Colonic mucosa (tissue), 4 donors: ENCODE measurements around the gene UBA1. TPM values are rescaled to one million over a fixed set of nuclear protein-coding genes. Genes with fewer than 3 reads are reported as not detected.

Experiments
- DNase-seq: peaks from one replicate; pipeline ENCODE4 v3.0.0-alpha.2; 2020
- H3K27ac ChIP-seq: fragments of 200-600 bp; one replicate; pipeline ENCODE4 v1.8.0; 2021
- H3K27me3 ChIP-seq: fragments of 200-600 bp; one replicate; pipeline ENCODE4 v1.8.0; 2021
- H3K36me3 ChIP-seq: fragments of 200-600 bp; one replicate; pipeline ENCODE4 v1.8.0; 2021
- H3K4me1 ChIP-seq: fragments of 200-600 bp; one replicate; pipeline ENCODE4 v1.8.0; 2021; ENCODE audit warnings: mild to moderate bottlenecking
- H3K4me3 ChIP-seq: fragments of 200-600 bp; one replicate; pipeline ENCODE4 v1.8.0; 2021
- H3K9ac ChIP-seq, 2 donors: one replicate each; pipeline ENCODE4 v1.7.0; 2013; ENCODE audit warnings: control low read depth in 2 of 2, low read depth in 2 of 2, low read length in 2 of 2
- H3K9me3 ChIP-seq: fragments of 200-600 bp; one replicate; pipeline ENCODE4 v1.8.0; 2021
- intact Hi-C: fragments of 100-400 bp; cut with DNase I; formaldehyde crosslinking; loops from one replicate; pipeline ENCODE4 v1.14.1; 2022
- total RNA-seq, 2 donors: library from RNA; stranded (reverse); fragmentation: NEBNext Ultra II Directional in 1 of 2; extraction: Animal tissue kit (Norgen Biotek cat#: 25700) in 1 of 2; gene quantifications; one replicate each; pipeline ENCODE4 v1.2.1, GENCODE V29; 2021
- TF ChIP-seq, protein P1 (sequence below): fragments of 200-600 bp; IDR thresholded peaks from one replicate; pipeline ENCODE4 v1.8.0; 2022; ENCODE audit warnings: antibody characterized with exemption, mild to moderate bottlenecking
- donor health status: healthy.
- donor health status: DM: no; HTN: no; CAD: no.
- donor health status: DM: no; HTN: no; CAD: no.

The UBA1 gene
- total RNA-seq, 2 donors from 2014 or later: 237 to 327 TPM

DNA sequence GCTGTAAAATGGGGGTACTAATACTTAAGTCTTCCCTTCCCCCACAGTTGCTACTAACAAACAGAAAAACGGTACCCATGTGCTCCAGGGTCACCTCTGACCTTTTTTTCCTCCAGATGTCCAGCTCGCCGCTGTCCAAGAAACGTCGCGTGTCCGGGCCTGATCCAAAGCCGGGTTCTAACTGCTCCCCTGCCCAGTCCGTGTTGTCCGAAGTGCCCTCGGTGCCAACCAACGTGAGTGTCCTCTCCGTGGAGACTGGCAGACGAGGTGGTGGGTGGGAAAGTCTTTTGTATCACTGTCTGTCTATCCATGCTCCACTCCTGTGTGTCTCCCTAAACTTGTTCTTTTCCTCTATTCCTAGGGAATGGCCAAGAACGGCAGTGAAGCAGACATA is 5.1 kb downstream of the UBA1 start:
- Histone ChIP-seq H3K27me3 (no peaks in the 10 kb centered on the region), H3K9me3 (no peaks in the 10 kb centered on the region), H3K4me1 (peaks cover 16% of the 10 kb centered on the region), H3K4me3 (no peak overlapping the region), H3K36me3 (peaks cover 38% of the 10 kb centered on the region), H3K27ac (no peak overlapping the region), H3K9ac (no peak overlapping the region)
- TF ChIP-seq, protein P1, sequence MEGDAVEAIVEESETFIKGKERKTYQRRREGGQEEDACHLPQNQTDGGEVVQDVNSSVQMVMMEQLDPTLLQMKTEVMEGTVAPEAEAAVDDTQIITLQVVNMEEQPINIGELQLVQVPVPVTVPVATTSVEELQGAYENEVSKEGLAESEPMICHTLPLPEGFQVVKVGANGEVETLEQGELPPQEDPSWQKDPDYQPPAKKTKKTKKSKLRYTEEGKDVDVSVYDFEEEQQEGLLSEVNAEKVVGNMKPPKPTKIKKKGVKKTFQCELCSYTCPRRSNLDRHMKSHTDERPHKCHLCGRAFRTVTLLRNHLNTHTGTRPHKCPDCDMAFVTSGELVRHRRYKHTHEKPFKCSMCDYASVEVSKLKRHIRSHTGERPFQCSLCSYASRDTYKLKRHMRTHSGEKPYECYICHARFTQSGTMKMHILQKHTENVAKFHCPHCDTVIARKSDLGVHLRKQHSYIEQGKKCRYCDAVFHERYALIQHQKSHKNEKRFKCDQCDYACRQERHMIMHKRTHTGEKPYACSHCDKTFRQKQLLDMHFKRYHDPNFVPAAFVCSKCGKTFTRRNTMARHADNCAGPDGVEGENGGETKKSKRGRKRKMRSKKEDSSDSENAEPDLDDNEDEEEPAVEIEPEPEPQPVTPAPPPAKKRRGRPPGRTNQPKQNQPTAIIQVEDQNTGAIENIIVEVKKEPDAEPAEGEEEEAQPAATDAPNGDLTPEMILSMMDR: no peak
- intact Hi-C loops: loop anchor here (10.0 kb wide), 1 partner anchor 326 kb away; no protein-coding TSS in a partner anchor
- no peak for DNase-seq

DNA sequence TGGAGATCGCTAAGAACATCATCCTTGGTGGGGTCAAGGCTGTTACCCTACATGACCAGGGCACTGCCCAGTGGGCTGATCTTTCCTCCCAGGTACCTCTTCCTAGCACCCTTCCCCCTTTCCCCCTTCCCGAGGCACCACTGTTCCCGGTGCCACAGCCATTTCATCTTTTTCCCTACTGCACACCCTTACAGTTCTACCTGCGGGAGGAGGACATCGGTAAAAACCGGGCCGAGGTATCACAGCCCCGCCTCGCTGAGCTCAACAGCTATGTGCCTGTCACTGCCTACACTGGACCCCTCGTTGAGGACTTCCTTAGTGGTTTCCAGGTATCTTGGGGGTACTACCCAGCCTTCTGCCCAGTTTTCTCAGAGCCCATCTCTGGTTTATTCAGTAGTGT is 5.7 kb downstream of the UBA1 start:
- TF ChIP-seq, protein P1: no peak
- peaks cover 16% of the 10 kb centered on the region for H3K4me1 ChIP-seq
- H3K9me3 ChIP-seq: no peaks in the 10 kb centered on the region
- no peak for DNase-seq
- no peaks in the 10 kb centered on the region for H3K27me3 ChIP-seq
- no peak overlapping the region for H3K4me3 ChIP-seq
- intact Hi-C loops: loop anchor here (10.0 kb wide), 1 partner anchor 326 kb away; no protein-coding TSS in a partner anchor
- H3K27ac ChIP-seq: no peak overlapping the region
- no peak overlapping the region for H3K9ac ChIP-seq
- H3K36me3 ChIP-seq: peaks cover 39% of the 10 kb centered on the region

DNA sequence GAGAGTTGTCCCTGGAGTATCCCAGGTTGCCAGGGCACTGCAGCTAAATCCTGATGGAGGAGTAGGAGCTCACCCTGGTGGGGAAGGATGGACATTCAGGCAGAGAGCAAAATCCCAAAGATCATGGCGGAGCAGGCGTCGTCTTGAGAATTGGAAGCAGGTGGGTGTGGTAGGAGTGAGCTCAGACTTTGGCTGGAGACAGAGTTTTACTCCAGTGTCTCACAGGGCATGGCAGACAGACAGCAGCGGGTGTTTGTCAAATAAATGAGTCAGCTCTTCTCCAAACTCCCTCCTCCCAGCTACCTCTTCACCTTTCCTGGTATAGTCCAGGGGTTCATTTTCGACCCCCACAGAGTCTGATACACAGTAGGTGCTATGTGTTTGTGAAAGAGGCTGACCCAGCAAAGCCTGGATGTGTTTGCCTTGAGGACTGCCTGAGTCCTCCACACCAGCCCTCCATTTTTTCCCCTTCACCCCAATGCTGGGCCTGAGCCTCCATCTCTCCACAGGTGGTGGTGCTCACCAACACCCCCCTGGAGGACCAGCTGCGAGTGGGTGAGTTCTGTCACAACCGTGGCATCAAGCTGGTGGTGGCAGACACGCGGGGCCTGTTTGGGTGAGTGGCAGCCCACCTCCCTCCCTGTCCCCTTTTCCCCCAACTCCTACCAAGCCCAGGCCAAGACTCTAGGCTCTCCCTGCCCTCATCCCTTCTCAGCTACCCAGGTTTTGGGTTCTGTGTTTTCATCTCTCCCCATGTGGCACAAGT is 6.9 kb downstream of the UBA1 start:
- H3K36me3 ChIP-seq: peaks cover 42% of the 10 kb centered on the region

DNA sequence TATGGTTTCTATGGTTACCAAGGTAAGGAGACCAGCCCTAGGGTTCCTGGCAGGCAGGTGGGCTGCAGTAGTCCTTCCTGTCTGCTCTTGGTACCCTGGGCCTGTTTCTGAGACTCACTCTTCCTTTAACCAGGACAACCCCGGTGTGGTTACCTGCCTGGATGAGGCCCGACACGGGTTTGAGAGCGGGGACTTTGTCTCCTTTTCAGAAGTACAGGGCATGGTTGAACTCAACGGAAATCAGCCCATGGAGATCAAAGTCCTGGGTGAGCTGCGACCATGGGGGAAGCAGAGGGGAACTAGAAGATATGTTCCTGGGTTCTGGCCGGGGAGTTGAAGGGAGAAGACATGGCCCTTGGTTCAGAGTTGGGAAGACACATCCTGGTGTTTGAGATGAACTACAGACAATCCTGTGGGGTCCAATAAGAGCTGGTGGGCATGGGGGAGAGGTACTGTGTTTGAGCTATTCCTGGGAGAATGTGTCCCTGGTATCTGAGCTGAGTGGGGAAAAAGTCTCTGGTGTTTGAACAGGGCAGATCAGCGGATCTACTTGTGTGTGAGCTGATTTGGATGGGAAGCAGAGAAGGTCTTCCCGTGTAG is 7.8 kb downstream of the UBA1 start:
- no peak for DNase-seq
- Histone ChIP-seq H3K27ac (no peak overlapping the region), H3K4me1 (no peaks in the 10 kb centered on the region), H3K9ac (no peak overlapping the region), H3K4me3 (no peak overlapping the region), H3K9me3 (no peaks in the 10 kb centered on the region), H3K27me3 (no peaks in the 10 kb centered on the region), H3K36me3 (peaks cover 47% of the 10 kb centered on the region)
- TF ChIP-seq, protein P1: no peak
- intact Hi-C loops: no loop called here

More for the DNA sequence above, 6.9 kb downstream of the UBA1 start:
- Histone ChIP-seq H3K9me3 (no peaks in the 10 kb centered on the region), H3K9ac (no peak overlapping the region), H3K4me1 (peaks cover 8% of the 10 kb centered on the region), H3K27me3 (no peaks in the 10 kb centered on the region), H3K27ac (no peak overlapping the region), H3K4me3 (no peak overlapping the region)
- TF ChIP-seq, protein P1: no peak
- intact Hi-C loops: no loop called here
- peak; percentile 65 for DNase-seq

DNA sequence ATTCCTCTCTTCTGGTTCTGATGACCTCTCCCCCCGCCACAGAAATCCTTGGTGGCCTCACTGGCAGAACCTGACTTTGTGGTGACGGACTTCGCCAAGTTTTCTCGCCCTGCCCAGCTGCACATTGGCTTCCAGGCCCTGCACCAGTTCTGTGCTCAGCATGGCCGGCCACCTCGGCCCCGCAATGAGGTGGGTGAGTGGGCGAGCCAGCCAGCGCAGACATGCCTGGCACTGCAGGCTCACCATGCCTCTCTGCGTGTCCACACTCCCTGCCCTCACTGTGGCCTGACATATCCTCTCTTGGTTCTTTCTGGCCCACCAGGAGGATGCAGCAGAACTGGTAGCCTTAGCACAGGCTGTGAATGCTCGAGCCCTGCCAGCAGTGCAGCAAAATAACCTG is 8.7 kb downstream of the UBA1 start:
- intact Hi-C loops: no loop called here
- H3K36me3 ChIP-seq: peaks cover 49% of the 10 kb centered on the region
- DNase-seq: no peak

More for the DNA sequence above, 8.7 kb downstream of the UBA1 start:
- H3K9me3 ChIP-seq: no peaks in the 10 kb centered on the region
- H3K9ac ChIP-seq: no peak overlapping the region
- H3K27ac ChIP-seq: no peak overlapping the region
- TF ChIP-seq, protein P1: no peak
- no peaks in the 10 kb centered on the region for H3K27me3 ChIP-seq
- H3K4me1 ChIP-seq: no peaks in the 10 kb centered on the region
- H3K4me3 ChIP-seq: no peak overlapping the region
